ENCODE data around the gene DTNA.

Gene DTNA

GRCh38 chr18:34864836-34865497 is 154.9 kb downstream of the DTNA start:
- H3K4me3 ChIP-seq (ENCODE audit: low read depth, low read length) = no peak overlapping the region
- TF ChIP-seq CTCF (IDR thresholded peaks at IDR 0.05; ENCODE audit: low read depth, low read length) = no peak

- no peak overlapping the region for H3K4me3 ChIP-seq (ENCODE audit: low read depth, low read length)
- no peak for TF ChIP-seq CTCF (IDR thresholded peaks at IDR 0.05; ENCODE audit: low read depth, low read length)
These were observed 156.2 kb downstream of the DTNA start for GRCh38 chr18:34866310-34866709.

- no peak overlapping the region for H3K4me3 ChIP-seq (ENCODE audit: low read depth, low read length)
These were observed 156.6 kb downstream of the DTNA start for GRCh38 chr18:34866739-34867138.

GRCh38 chr18:34867520-34867919 is 157.4 kb downstream of the DTNA start:
- no peak for TF ChIP-seq CTCF (IDR thresholded peaks at IDR 0.05; ENCODE audit: low read depth, low read length)
- no peak overlapping the region for H3K4me3 ChIP-seq (ENCODE audit: low read depth, low read length)

More at GRCh38 chr18:34866739-34867138, 156.6 kb downstream of the DTNA start:
- peak; percentile 72 for TF ChIP-seq CTCF (IDR thresholded peaks at IDR 0.05; ENCODE audit: low read depth, low read length)

GRCh38 chr18:34870555-34871310 is 160.6 kb downstream of the DTNA start:
- TF ChIP-seq CTCF (IDR thresholded peaks at IDR 0.05; ENCODE audit: low read depth, low read length) = no peak
- no peak overlapping the region for H3K4me3 ChIP-seq (ENCODE audit: low read depth, low read length)

GRCh38 chr18:34871435-34871834 is 161.3 kb downstream of the DTNA start:
- no peak overlapping the region for H3K4me3 ChIP-seq (ENCODE audit: low read depth, low read length)
- TF ChIP-seq CTCF (IDR thresholded peaks at IDR 0.05; ENCODE audit: low read depth, low read length) = no peak

- no peak overlapping the region for H3K4me3 ChIP-seq (ENCODE audit: low read depth, low read length)
- TF ChIP-seq CTCF (IDR thresholded peaks at IDR 0.05; ENCODE audit: low read depth, low read length) = no peak
These were observed 162.0 kb downstream of the DTNA start for GRCh38 chr18:34872066-34872465.

Measured in WI38 (cell line).